ENCODE measurements around the gene TBL1XR1.

- TF ChIP-seq CTCF (IDR thresholded peaks at IDR 0.05) (no peak), POLR2A (IDR thresholded peaks at IDR 0.05) (no peak)
Measured at GRCh38 chr3:177026505-177027277, 170.6 kb downstream of the TBL1XR1 start.
